Osteocyte (in vitro differentiated cells): ENCODE measurements around the gene HDAC6. TPM values are rescaled to one million over a fixed set of nuclear protein-coding genes. Genes with fewer than 3 reads are reported as not detected.
A peak's percentile ranks its signal among the peaks of the same experiment; 100 is the strongest.

Experiments
- DNase-seq: peaks from one replicate; pipeline ENCODE4 v3.0.0; 2021; ENCODE audit warnings: mixed read lengths; ENCODE audit not compliant: unreplicated experiment; ENCODE audit errors: extremely low spot score
- H3K27ac Mint-ChIP-seq: one replicate; pipeline ENCODE4 v1.8.0; 2021; ENCODE audit warnings: mild to moderate bottlenecking, mixed read lengths; ENCODE audit not compliant: unreplicated experiment
- H3K27me3 Mint-ChIP-seq: one replicate; pipeline ENCODE4 v1.8.0; 2021; ENCODE audit warnings: mixed read lengths; ENCODE audit not compliant: unreplicated experiment
- H3K36me3 Mint-ChIP-seq: one replicate; pipeline ENCODE4 v1.8.0; 2021; ENCODE audit warnings: mixed read lengths; ENCODE audit not compliant: unreplicated experiment
- H3K4me1 Mint-ChIP-seq: one replicate; pipeline ENCODE4 v1.8.0; 2021; ENCODE audit warnings: mixed read lengths; ENCODE audit not compliant: unreplicated experiment
- H3K4me3 Mint-ChIP-seq: one replicate; pipeline ENCODE4 v1.8.0; 2021; ENCODE audit warnings: mild to moderate bottlenecking, moderate library complexity, mixed read lengths; ENCODE audit not compliant: unreplicated experiment
- H3K9me3 Mint-ChIP-seq: one replicate; pipeline ENCODE4 v1.8.0; 2021; ENCODE audit warnings: mixed read lengths; ENCODE audit not compliant: unreplicated experiment
- total RNA-seq: library from RNA; stranded (reverse); gene quantifications from 2 replicates; pipeline ENCODE4 v1.2.1, GENCODE V29; 2021
- TF ChIP-seq, protein P1 (sequence below): fragments of 200-600 bp; sonication (generic); IDR thresholded peaks from 2 replicates; pipeline ENCODE4 v1.5.0; 2021; ENCODE audit warnings: antibody characterized with exemption, mild to moderate bottlenecking, moderate library complexity

Gene HDAC6
- total RNA-seq, 1 donor from 2014 or later = 124 TPM

DNA sequence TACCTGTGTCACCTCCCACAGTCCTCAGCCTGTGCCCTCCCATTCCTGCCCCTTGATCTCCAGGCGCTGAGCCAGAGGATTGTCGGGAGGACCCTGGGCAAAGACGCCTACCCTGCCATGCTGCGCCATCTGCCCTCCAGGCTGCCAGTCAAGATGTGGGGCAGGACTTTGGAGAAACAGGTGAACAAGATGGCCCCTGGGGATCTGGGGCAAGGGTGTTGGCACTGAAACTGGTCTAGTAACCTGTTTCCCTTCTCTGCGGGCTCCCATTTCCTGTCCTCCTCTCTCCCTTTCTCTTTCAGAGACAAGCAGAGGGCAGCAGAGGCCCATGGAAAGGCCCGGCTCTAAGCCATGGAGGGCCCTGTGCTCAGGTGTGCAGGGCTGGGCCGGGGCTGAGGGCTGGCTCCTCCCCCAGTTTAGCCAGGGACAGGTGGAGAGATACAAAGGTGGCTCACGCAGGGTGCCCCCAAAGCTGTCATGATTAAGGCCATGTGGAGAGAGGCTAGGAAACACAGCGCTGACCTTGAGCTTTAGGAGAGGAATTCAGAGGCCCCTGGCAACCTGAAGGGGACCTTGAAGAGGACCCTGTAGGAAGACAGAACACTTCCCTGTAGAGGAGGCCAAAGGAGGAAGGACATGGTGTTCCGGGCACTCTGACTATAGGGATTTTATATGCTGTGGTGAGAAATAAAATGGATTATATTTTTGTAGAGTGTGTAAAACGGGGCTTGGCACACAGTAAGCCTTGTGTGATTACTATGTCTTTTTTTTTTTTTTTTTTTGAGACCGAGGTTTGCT, 40.0 kb upstream of the HDAC6 start, which contains the start of gene GLOD5:
Gene GLOD5, plus strand, starts transcription at position 74 of the 798 bp plus-strand sequence. Its CDS starts 44 bp downstream, at position 118.
- H3K36me3 Mint-ChIP-seq = no peaks in the 10 kb centered on the region
- H3K27ac Mint-ChIP-seq = no peak within 1 kb of the TSS

DNA sequence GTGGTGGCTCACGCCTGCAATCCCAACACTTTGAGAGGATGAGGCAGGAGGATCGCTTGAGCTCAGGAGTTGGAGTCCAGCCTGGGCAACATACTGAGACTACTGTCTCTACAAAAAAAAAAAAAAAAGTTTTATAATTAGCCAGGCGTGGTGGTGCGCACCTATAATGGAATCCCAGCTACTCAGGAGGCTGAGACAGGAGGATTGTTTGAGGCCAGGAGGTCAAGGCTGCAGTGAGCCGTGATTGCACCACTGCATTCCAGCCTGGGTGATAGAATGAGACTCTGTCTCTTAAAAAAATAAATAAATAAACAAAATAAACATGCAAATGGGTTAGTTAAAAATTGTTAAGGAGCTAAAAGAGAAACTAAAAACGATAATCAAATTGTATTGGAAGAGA, 32.6 kb upstream of the HDAC6 start:
- no peak for DNase-seq
- TF ChIP-seq, protein P1, sequence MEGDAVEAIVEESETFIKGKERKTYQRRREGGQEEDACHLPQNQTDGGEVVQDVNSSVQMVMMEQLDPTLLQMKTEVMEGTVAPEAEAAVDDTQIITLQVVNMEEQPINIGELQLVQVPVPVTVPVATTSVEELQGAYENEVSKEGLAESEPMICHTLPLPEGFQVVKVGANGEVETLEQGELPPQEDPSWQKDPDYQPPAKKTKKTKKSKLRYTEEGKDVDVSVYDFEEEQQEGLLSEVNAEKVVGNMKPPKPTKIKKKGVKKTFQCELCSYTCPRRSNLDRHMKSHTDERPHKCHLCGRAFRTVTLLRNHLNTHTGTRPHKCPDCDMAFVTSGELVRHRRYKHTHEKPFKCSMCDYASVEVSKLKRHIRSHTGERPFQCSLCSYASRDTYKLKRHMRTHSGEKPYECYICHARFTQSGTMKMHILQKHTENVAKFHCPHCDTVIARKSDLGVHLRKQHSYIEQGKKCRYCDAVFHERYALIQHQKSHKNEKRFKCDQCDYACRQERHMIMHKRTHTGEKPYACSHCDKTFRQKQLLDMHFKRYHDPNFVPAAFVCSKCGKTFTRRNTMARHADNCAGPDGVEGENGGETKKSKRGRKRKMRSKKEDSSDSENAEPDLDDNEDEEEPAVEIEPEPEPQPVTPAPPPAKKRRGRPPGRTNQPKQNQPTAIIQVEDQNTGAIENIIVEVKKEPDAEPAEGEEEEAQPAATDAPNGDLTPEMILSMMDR = no peak
- Mint-ChIP-seq H3K27ac (no peak overlapping the region), H3K27me3 (no peaks in the 10 kb centered on the region), H3K36me3 (no peaks in the 10 kb centered on the region), H3K4me3 (no peak overlapping the region), H3K9me3 (peaks cover 9% of the 10 kb centered on the region), H3K4me1 (no peaks in the 10 kb centered on the region)

More for the DNA sequence above, 40.0 kb upstream of the HDAC6 start, which contains the start of gene GLOD5:
- no peak for DNase-seq
- H3K4me3 Mint-ChIP-seq = no peak within 1 kb of the TSS
- H3K4me1 Mint-ChIP-seq = no peaks in the 10 kb centered on the region
- peaks cover 9% of the 10 kb centered on the region for H3K9me3 Mint-ChIP-seq
- TF ChIP-seq, protein P1 = peak; percentile 39
- peaks cover 10% of the 10 kb centered on the region for H3K27me3 Mint-ChIP-seq

DNA sequence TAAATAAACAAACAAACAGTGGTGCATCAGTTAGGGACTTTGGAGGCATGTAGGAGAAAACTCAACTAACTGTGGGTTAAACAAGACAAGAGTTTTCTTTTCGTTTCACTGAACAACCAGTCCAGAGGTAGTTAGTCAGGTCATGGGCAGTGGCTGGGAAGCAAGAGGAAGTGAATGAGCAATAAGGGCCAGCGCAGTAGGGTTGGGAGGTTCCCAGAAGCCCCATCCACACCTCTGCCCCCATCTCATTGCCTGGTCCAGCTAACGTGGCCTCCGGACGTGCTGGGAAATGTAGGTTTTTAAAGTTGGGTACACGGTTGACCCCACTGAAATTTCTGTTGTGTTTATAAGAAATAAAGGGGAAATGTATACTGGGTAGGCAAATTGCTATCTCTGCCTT, 31.6 kb upstream of the HDAC6 start:
- no peak for DNase-seq
- TF ChIP-seq, protein P1 = no peak
- Mint-ChIP-seq H3K36me3 (no peaks in the 10 kb centered on the region), H3K27me3 (no peaks in the 10 kb centered on the region), H3K9me3 (peaks cover 9% of the 10 kb centered on the region), H3K4me1 (no peaks in the 10 kb centered on the region), H3K4me3 (no peak overlapping the region), H3K27ac (no peak overlapping the region)

DNA sequence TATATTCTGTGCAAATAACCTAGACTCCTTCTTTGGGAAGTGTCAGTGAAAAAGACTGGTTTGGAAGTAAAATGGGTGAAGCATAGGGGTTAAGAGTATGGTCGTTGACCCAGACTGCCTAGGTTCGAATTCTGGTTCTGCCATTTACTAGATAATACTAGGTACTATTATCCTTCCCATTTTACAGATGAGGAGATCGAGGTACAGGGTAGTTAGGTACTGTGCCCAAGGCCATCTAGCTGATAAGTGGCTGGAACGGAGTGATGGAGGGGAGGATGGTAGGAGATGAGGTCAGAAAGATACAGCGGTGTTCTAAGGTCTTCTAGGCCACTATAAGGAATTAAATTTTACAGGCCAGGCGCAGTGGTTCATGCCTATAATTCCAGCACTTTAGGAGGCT, 29.3 kb upstream of the HDAC6 start:
- peaks cover 8% of the 10 kb centered on the region for H3K27me3 Mint-ChIP-seq
- no peak overlapping the region for H3K4me3 Mint-ChIP-seq
- no peak for DNase-seq
- TF ChIP-seq, protein P1 = no peak
- no peaks in the 10 kb centered on the region for H3K4me1 Mint-ChIP-seq
- no peak overlapping the region for H3K27ac Mint-ChIP-seq
- no peaks in the 10 kb centered on the region for H3K36me3 Mint-ChIP-seq
- H3K9me3 Mint-ChIP-seq = peaks cover 9% of the 10 kb centered on the region

DNA sequence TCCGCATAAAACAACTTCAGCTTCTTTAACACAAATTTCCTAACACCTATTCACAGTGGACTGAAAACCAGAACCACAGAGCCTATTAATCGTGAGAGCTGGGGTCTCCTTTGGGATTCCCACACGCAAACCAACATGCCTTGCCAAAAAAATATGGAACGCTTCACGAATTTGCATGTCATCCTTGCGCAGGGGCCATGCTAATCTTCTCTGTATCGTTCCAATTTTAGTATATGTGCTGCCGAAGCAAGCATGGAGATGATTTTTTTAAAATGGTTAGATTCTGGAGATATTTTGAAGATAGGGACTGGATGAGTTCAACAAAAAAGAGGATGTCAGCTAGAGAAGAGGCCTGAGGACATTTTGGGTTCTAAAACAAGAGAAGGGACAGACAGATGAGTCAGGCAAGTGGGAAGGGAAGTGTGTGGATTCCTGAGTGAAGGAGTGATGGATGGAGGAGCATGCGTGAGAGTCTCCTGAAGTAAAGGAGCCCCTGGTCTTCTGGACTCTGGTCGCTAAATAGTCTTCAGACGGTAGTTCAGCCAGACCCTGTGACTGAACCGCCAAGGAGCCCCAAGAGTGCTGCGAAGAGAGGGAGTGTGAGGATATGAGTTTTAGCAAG, 24.9 kb upstream of the HDAC6 start:
- peaks cover 17% of the 10 kb centered on the region for H3K27me3 Mint-ChIP-seq
- TF ChIP-seq, protein P1 = no peak
- no peaks in the 10 kb centered on the region for H3K36me3 Mint-ChIP-seq
- H3K27ac Mint-ChIP-seq = no peak overlapping the region
- H3K4me1 Mint-ChIP-seq = no peaks in the 10 kb centered on the region
- H3K4me3 Mint-ChIP-seq = no peak overlapping the region
- DNase-seq = no peak
- peaks cover 5% of the 10 kb centered on the region for H3K9me3 Mint-ChIP-seq
